Muscle of arm (tissue), 12 donors: ENCODE results near the gene B4GALT5. TPM values are rescaled to one million over a fixed set of nuclear protein-coding genes. Genes with fewer than 3 reads are reported as not detected.
"Not testable (repeated sequence)": the region's sequence is repeated elsewhere in the genome, so short reads cannot be mapped to it uniquely, and the experiment has no call there.

Experiments
- DNase-seq: peaks from one replicate; pipeline ENCODE4 v3.0.0-alpha.2; 2013
- polyA plus RNA-seq, 12 donors: library from polyadenylated mRNA; unstranded; fragments of 120-200 nt; gene quantifications; one replicate each; pipeline ENCODE4 v1.2.1, GENCODE V29; 2013; ENCODE audit not compliant: insufficient read length in 12 of 12

B4GALT5 gene
- polyA plus RNA-seq, 12 donors = 30.5 to 148 (median 36.2) TPM

GRCh38 chr20:49611539-49612126, 102.0 kb downstream of the B4GALT5 start:
- DNase-seq = not testable (repeated sequence)

- no peak for DNase-seq
These were observed 102.8 kb downstream of the B4GALT5 start for GRCh38 chr20:49610691-49611538.

GRCh38 chr20:49608752-49609670, 104.7 kb downstream of the B4GALT5 start:
- no peak for DNase-seq

DNA sequence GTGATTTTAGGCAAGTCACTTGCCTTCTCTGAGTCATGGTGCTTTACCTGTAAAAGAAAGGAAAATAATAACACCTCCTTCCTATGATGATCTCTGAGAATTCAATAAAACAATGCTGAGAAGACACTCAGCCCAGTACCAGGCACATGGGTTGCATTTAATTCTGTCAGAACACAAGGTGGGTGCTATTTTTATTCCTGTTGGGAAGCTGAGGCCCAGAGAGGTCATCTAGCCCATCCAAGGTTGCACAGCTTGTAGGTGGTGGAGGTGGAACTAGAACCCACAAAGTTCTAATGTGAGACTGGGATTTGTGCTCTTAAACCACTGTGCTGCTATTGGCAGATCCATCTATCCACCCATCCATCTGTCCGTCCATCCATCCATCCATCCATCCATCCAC, 106.1 kb downstream of the B4GALT5 start:
- DNase-seq = no peak

DNA sequence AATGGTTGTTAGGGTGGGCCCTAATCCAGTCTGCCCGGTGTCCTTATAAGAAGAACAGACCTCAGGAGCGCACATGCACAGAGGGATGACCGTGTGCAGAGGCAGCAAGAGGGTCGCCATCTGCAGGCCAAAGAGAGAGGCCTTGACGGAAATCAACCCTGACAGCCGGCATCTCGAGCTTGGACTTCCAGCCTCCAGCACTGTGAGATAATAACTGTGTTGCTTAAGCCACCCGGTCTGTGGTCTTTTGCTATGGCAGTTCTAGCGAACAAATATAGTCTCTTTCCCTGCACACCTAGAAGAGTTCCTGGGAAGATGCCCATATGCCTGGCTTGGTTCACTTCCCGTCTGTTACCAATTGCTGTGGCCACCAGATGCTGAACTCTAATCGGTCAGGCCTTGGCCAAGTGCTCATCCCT, 110.5 kb downstream of the B4GALT5 start:
- no peak for DNase-seq

DNA sequence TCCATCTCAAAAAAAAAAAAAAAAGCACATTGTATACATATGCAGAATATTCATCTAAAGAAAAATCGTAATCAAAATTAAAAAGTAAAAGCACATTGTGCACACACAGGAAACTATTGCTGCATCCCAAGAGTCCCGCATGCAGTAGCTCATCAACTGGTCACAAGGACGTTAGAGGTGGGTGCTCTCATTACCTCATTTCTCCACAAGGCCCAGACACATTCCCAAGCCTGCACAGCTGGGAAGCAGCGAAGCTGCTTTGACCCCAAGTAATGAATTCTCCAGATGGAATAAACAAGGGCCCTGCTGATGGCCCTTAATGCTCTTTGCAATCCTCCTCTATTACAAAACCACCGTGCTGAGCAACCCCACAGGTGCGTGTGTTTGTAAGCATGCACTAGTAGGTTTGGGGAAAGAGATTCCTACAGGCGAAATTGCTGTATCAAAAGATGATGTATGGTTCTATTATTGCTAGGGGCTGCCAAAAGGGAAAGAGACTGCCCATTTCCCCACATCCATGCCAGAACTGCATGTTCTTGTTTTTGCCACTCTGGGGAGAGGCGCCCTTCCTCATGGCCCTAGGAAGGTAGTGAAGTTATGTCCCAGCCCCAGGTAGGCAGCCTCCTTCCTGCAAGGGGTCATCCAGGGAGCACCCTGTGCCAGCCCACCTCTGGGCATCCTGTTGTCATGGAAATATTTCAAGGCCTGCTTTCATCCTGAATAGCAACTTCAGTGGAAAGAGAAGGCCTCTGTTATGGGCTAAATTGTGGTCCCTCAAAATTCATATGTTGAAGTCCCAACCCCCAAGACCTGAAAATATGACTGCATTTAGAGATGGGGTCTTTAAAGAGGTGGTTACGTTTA, 111.1 kb downstream of the B4GALT5 start:
- DNase-seq = no peak

DNA sequence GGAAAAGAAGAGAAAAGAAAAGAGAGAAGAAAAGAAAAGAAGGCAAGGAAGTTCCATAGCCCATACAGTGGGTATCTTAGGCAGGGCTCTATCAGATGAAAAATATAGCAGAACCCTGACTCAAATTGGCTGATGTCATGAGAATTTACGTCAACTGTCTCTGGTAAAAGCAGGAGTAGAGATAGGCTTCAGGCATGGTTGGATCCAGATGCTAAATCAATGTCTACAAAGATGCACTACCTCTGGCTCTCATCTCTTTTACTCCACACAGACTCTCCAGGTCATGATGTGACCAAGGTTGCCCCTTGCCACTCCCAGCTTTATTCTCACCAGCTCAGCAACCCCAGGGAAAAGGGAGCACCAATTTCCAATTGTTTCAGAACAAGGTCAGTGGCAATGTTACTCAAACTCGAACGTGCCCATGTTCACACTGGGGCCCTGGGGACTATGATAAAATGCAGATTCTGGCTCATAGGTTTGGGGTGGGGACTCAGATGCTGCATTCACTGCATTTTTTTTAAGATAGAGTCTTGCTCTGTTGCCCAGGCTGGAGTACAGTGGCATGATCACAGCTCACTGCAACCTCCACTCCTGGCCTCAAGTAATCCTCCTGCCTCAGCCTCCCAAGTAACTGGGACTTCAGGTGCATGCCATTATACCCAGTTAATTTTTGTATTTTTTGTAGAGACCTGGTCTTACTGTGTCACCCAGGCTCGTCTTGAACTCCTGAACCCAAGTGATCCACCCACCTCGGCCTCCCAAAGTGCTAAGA, 112.3 kb downstream of the B4GALT5 start:
- no peak for DNase-seq

DNA sequence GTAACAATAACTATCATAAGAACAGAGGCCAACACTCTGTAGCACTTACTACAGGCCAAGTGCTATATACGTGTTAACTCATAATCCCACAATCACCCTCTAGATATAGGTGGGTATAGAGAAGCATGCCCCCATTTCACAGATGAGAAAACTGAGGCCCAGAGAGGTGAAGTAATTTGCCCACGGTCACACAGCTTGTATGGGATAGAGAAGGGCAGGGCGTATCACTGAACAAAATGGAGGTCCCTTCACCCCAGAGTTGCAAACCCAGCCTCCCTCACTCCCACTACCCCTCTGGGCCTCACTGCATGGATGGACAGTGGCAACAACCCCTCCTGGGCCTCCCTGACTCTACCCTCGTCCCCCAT, 113.9 kb downstream of the B4GALT5 start:
- no peak for DNase-seq

DNA sequence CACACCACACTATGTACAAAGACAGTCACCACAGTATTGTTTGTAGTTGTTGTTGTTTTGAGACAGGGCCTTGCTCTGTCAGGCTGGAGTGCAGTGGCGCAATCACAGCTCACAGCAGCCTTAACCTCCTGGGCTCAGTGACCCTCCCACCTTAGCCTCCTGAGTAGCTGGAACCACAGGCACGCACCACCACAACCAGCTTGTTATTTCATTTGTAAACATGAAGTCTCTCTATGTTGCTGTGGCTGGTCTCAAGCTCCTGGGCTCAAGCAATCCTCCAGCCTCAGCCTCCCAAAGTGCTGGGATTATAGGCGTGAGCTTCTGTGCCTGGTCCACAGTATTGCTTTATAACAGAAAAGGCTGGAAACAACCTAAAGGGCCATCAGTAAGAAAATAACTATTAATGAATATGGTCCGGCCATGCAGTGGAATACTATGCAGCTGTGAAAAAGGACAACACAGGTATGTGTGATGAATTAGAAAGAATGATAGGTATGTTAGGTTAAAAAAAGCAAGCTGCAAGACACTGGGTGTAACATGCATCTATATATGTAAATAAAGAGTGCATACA, 115.8 kb downstream of the B4GALT5 start:
- no peak for DNase-seq

DNA sequence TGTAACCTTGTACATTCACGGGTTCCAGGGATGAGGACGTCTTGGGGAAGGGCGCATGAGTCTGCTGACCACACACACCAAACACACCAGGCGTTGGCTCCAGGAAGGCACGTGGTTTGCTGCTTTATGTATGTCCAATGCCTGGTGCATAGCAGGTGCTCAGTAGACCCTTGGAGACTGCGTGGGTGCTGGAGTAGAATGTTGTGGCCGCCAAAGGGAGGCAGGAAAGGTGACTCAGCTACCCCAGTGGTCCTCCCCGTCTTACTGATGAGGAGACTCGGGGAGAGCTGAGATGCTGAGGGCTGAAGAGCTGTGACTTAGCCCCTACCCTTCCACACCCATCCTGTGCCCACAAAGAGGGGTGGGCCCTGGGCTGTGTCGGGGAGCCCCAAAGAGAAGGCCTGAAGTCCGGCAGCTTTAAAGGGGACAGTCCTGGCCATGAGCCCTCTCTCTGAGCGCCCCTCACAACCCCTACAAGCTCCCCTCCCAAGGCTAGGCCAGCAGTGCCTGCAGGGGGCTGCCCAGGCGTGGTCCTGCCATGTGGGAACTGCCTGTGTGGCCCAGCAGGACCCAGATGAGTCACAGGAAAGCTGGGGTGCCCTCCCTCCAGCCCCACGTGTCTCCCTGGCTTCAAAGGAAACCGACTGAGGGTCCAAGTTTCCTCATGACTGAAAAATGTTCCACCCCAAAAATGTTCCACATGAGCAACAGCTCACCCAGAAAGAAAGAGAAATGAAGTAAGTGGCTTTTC, 117.7 kb downstream of the B4GALT5 start:
- no peak for DNase-seq

DNA sequence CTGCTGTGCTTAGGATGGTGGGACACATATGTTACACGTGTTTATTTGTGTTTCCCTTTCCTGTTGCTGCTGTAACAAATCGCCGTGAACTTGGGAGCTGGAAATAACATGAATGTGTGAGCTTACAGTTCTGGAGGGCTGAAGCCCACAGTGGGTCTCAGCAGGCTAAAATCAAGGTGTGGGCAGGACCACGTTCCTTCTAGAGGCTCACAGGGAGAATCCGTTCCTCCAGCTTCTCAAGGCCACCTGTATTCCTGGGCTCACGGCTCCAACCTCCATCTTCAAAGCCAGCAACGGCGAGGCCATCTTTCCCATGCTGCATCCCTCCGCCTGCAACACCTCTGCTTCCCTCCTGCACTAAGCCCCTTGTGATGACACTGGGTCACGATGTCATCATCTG, 118.3 kb downstream of the B4GALT5 start:
- DNase-seq = no peak

DNA sequence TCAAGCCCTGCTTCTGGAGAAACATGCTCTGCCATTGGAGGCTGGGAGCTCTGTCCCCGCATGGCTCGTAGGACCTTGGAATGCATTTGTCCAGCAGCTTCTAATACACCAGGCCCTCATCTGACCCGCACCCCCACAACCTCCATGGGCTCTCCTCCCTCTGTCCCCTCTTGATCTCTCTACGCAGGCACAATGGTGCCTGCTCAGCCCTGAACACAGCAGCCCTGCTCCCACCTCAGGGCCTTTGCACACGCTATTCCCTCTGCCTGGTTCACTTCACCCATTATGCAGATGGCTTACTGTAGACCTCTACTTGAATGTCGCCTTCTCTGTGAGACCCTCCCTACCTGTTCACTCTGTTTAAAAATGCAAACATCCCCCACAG, 118.8 kb downstream of the B4GALT5 start:
- no peak for DNase-seq

- DNase-seq = peak; percentile 80
These were observed 119.3 kb downstream of the B4GALT5 start for GRCh38 chr20:49594143-49594930.

- DNase-seq = no peak
These were observed 120.1 kb downstream of the B4GALT5 start for GRCh38 chr20:49593466-49594142.

GRCh38 chr20:49592120-49592519, 121.6 kb downstream of the B4GALT5 start:
- DNase-seq = no peak

DNA sequence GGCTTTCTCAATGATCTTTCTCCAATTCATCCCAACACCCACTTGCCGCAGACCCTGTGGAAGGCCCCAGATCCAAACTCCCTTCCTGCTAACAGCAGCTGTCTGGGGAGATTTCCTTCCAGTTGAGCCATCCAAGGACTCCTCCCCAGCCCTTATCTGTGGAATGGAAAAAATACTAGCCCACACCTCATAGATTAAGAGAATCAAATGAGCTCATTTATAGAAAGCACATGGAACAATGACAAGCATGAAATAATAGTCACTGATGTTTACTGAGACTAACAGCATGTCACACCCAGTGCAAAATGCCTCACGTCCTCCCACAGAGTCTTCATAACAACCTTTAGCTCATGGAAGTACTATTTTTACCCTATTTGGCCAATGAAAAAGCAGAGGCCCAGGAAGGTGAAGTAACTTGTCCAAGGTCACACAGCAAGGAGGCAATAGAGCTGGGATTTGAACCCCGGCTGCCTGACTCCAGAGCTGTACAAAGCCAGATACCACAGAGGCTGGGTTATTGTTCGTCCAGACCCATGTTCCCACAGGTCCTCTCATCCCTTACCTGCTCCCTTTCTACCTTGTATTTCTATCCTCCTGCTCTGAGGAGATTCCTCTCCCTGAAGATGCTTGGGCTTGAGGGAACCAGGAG, 122.3 kb downstream of the B4GALT5 start:
- DNase-seq = no peak
